H1 (cell line): ENCODE results near the gene LDHAL6A. TPM values are rescaled to one million over a fixed set of nuclear protein-coding genes. Genes with fewer than 3 reads are reported as not detected.

Source experiments
- CTCF ChIA-PET: fragments of 300-600 bp; sonication (Branson Sonifier 250); formaldehyde crosslinking; loops from one replicate; lab custom pipeline; 2021; ENCODE audit not compliant: partially characterized antibody; lab: Charles Lee
- POLR2A ChIA-PET: fragments of 300-600 bp; sonication (Branson Sonifier 250); formaldehyde crosslinking; loops from one replicate; lab custom pipeline; 2021; ENCODE audit warnings: inconsistent platforms; ENCODE audit not compliant: partially characterized antibody; lab: Charles Lee
- DNase-seq, 2 experiments: peaks; one replicate each; pipeline versions ENCODE4 v3.0.0 to v3.0.0-alpha.2; 2010 to 2022; ENCODE audit warnings: low spot score in 2 of 2, low read depth in 1 of 2, mixed read lengths in 1 of 2
- FAIRE-seq: peaks from 2 replicates; lab custom pipeline; 2011; peaks lifted over from hg19 to GRCh38; lab: Jason Lieb, UNC
- H2AFZ ChIP-seq: 2 replicates; pipeline ENCODE4 v1.8.1; 2012; ENCODE audit warnings: low read length, inconsistent platforms
- H2AK5ac ChIP-seq: 2 replicates; pipeline ENCODE4 v1.6.1; 2013; ENCODE audit warnings: low read depth, low read length
- H2BK120ac ChIP-seq: replicated peaks from 2 replicates; pipeline ENCODE3; 2013; ENCODE audit warnings: low read depth, low read length, inconsistent platforms
- H2BK12ac ChIP-seq: 2 replicates; pipeline ENCODE4 v1.6.1; 2013; ENCODE audit warnings: low read depth, low read length
- H2BK15ac ChIP-seq: 2 replicates; pipeline ENCODE4 v1.6.1; 2013; ENCODE audit warnings: low read length
- H2BK20ac ChIP-seq: 2 replicates; pipeline ENCODE4 v1.6.1; 2013; ENCODE audit warnings: low read length
- H2BK5ac ChIP-seq: 2 replicates; pipeline ENCODE4 v1.6.1; 2013; ENCODE audit warnings: low read depth, low read length
- H3K14ac ChIP-seq: 2 replicates; pipeline ENCODE4 v1.6.1; 2013; ENCODE audit warnings: inconsistent platforms; ENCODE audit not compliant: insufficient read length
- H3K18ac ChIP-seq: 2 replicates; pipeline ENCODE4 v1.6.1; 2013; ENCODE audit warnings: low read length; ENCODE audit errors: extremely low read depth
- H3K23ac ChIP-seq: 2 replicates; pipeline ENCODE4 v1.6.1; 2013; ENCODE audit warnings: inconsistent platforms; ENCODE audit not compliant: insufficient read length
- H3K23me2 ChIP-seq: 2 replicates; pipeline ENCODE4 v1.6.1; 2013; ENCODE audit warnings: low read depth, low read length
- H3K27ac ChIP-seq: 2 replicates; pipeline ENCODE4 v1.6.1; 2011; ENCODE audit warnings: low read depth, low read length, inconsistent platforms
- H3K27me3 ChIP-seq, 4 experiments: replicated peaks in 1 of 4; 1 replicate in 1 of 4; 2 replicates in 3 of 4; pipeline versions ENCODE4 v1.6.1 to v1.8.1; 2011 to 2013; ENCODE audit warnings: low read length in 3 of 4, mild to moderate bottlenecking in 3 of 4, inconsistent platforms in 2 of 4, mixed read lengths in 2 of 4, moderate library complexity in 1 of 4; ENCODE audit not compliant: control insufficient read depth in 3 of 4, insufficient read depth in 3 of 4; ENCODE audit errors: extremely low read depth in 1 of 4
- H3K36me3 ChIP-seq, 4 experiments: 2 replicates each; pipeline versions ENCODE4 v1.6.1 to v1.8.1; 2011 to 2013; ENCODE audit warnings: mild to moderate bottlenecking in 4 of 4, low read length in 3 of 4, moderate library complexity in 2 of 4, control low read depth in 1 of 4, inconsistent platforms in 1 of 4; ENCODE audit not compliant: insufficient read depth in 4 of 4, control insufficient read depth in 2 of 4
- H3K4ac ChIP-seq: replicated peaks from 2 replicates; pipeline ENCODE3; 2013; ENCODE audit warnings: low read length, low read depth, mixed read lengths, inconsistent platforms; ENCODE audit not compliant: insufficient read length
- H3K4me1 ChIP-seq, 4 experiments: replicated peaks in 1 of 4; 1 replicate in 1 of 4; 2 replicates in 3 of 4; pipeline versions ENCODE4 v1.6.1 to v1.8.1; 2011 to 2013; ENCODE audit warnings: low read length in 3 of 4, inconsistent platforms in 2 of 4, mixed read lengths in 1 of 4; ENCODE audit not compliant: insufficient read depth in 4 of 4, control insufficient read depth in 3 of 4
- H3K4me2 ChIP-seq, 2 experiments: 2 replicates each; pipeline versions ENCODE4 v1.6.1 to v1.8.1; 2011 to 2013; ENCODE audit warnings: low read depth in 2 of 2, low read length in 2 of 2, control low read depth in 1 of 2, inconsistent platforms in 1 of 2, mild to moderate bottlenecking in 1 of 2; ENCODE audit not compliant: insufficient read depth in 1 of 2
- H3K4me3 ChIP-seq, 4 experiments: fragments of 200-600, 300-600 bp in 1 of 4; sonication (generic), shearing (Covaris generic), sonication (Bioruptor Twin) in 1 of 4; 2 replicates each; pipeline versions ENCODE4 v1.5.1 to v1.8.1; 2011 to 2016; ENCODE audit warnings: low read length in 4 of 4, low read depth in 3 of 4, control low read depth in 2 of 4, inconsistent platforms in 2 of 4, mild to moderate bottlenecking in 2 of 4, mixed read lengths in 1 of 4, moderate library complexity in 1 of 4; ENCODE audit not compliant: insufficient read depth in 2 of 4; ENCODE audit errors: extremely low read depth in 1 of 4
- H3K56ac ChIP-seq: replicated peaks from 2 replicates; pipeline ENCODE3; 2013; ENCODE audit warnings: low read depth, mild to moderate bottlenecking, mixed read lengths, low read length, inconsistent platforms; ENCODE audit not compliant: insufficient read length
- H3K79me1 ChIP-seq: 2 replicates; pipeline ENCODE4 v1.6.1; 2013; ENCODE audit warnings: low read depth, low read length, control low read depth
- H3K79me2 ChIP-seq, 2 experiments: 2 replicates each; pipeline versions ENCODE4 v1.6.1 to v1.8.1; 2012 to 2013; ENCODE audit warnings: low read length in 2 of 2, mild to moderate bottlenecking in 2 of 2, inconsistent platforms in 1 of 2; ENCODE audit not compliant: insufficient read depth in 2 of 2, control insufficient read depth in 1 of 2
- H3K9ac ChIP-seq, 4 experiments: replicated peaks in 1 of 4; 1 replicate in 1 of 4; 2 replicates in 3 of 4; pipeline versions ENCODE4 v1.6.1 to v1.8.1; 2011 to 2013; ENCODE audit warnings: low read depth in 3 of 4, low read length in 3 of 4, control low read depth in 2 of 4, mild to moderate bottlenecking in 2 of 4, moderate library complexity in 2 of 4, inconsistent platforms in 1 of 4; ENCODE audit errors: extremely low read depth in 1 of 4
- H3K9me3 ChIP-seq, 2 experiments: 2 replicates each; pipeline versions ENCODE4 v1.6.1 to v1.8.1; 2012 to 2013; ENCODE audit warnings: mild to moderate bottlenecking in 2 of 2, moderate library complexity in 2 of 2, control low read depth in 1 of 2, inconsistent platforms in 1 of 2, low read depth in 1 of 2, low read length in 1 of 2, mixed read lengths in 1 of 2; ENCODE audit not compliant: insufficient read depth in 2 of 2
- H4K20me1 ChIP-seq, 2 experiments: replicated peaks in 1 of 2; 2 replicates each; pipeline versions ENCODE3 to v1.8.1; 2011 to 2013; ENCODE audit warnings: inconsistent platforms in 2 of 2, low read length in 2 of 2, mild to moderate bottlenecking in 1 of 2; ENCODE audit not compliant: insufficient read depth in 2 of 2, control insufficient read depth in 1 of 2
- H4K5ac ChIP-seq: 2 replicates; pipeline ENCODE4 v1.6.1; 2013; ENCODE audit warnings: low read length, low read depth, mixed read lengths, inconsistent platforms; ENCODE audit not compliant: insufficient read length
- H4K8ac ChIP-seq: 2 replicates; pipeline ENCODE4 v1.8.0; 2013; ENCODE audit warnings: mild to moderate bottlenecking, moderate library complexity, low read length, inconsistent platforms; ENCODE audit not compliant: insufficient read depth; ENCODE audit errors: extremely low read depth
- H4K91ac ChIP-seq: replicated peaks from 2 replicates; pipeline ENCODE3; 2013; ENCODE audit warnings: low read length, mixed read lengths, inconsistent platforms; ENCODE audit not compliant: insufficient read length
- CREB1 ChIP-seq: IDR thresholded peaks from 2 replicates; pipeline ENCODE4 v1.6.1; 2012; ENCODE audit warnings: inconsistent platforms
- CTBP2 ChIP-seq: IDR thresholded peaks from 2 replicates; pipeline ENCODE4 v1.7.0; 2011; ENCODE audit warnings: borderline replicate concordance, mild to moderate bottlenecking, moderate library complexity, mixed read lengths, low read length; ENCODE audit not compliant: insufficient read depth, insufficient read length
- JUND ChIP-seq: IDR thresholded peaks from 2 replicates; pipeline ENCODE4 v1.6.1; 2011; ENCODE audit warnings: mild to moderate bottlenecking, improper control_type of control experiment, low read length
- NANOG ChIP-seq: IDR thresholded peaks from 2 replicates; pipeline ENCODE4 v1.6.1; 2011; ENCODE audit warnings: low read length, low read depth, mild to moderate bottlenecking, inconsistent platforms; ENCODE audit not compliant: insufficient read depth, poor library complexity, severe bottlenecking
- SIN3A ChIP-seq, 2 experiments: IDR thresholded peaks in 1 of 2; conservative IDR thresholded peaks in 1 of 2; 2 replicates each; pipeline ENCODE4 v1.6.1; 2011 to 2012; ENCODE audit warnings: low read length in 2 of 2, improper control_type of control experiment in 1 of 2, low read depth in 1 of 2, mild to moderate bottlenecking in 1 of 2
- SIX5 ChIP-seq: IDR thresholded peaks from 2 replicates; pipeline ENCODE4 v1.6.1; 2011; ENCODE audit warnings: mild to moderate bottlenecking, low read depth, low read length
- SRF ChIP-seq: IDR thresholded peaks from 2 replicates; pipeline ENCODE4 v1.6.1; 2011; ENCODE audit warnings: mild to moderate bottlenecking, low read depth, low read length, moderate library complexity
- polyA plus RNA-seq, 7 experiments: library from polyadenylated mRNA; depleted of rRNA in 3 of 7; stranded (reverse) in 5 of 7; unstranded in 2 of 7; fragments of >200 nt in 5 of 7; fragments of 200-250 nt in 2 of 7; gene quantifications; 1 replicate in 5 of 7; 2 replicates in 1 of 7; 4 replicates in 1 of 7; pipeline versions ENCODE4 v1.2.1 to v1.2.3, GENCODE V29; 2011 to 2013; ENCODE audit warnings: missing spikeins in 2 of 7, mixed read lengths in 2 of 7
- total RNA-seq: library from RNA; stranded (reverse); fragmentation: NEBNext Ultra II Directional; extraction: Animal tissue kit (Norgen Biotek cat#: 25700); gene quantifications from 2 replicates; pipeline ENCODE4 v1.2.1, GENCODE V29; 2021
- TF ChIP-seq, protein P1 (sequence below): IDR thresholded peaks from 2 replicates; pipeline ENCODE4 v1.6.1; 2012; ENCODE audit warnings: inconsistent platforms

LDHAL6A gene
- total and polyA plus RNA-seq, 2 of the 8 experiments (the other 6 are each of a cell fraction or from before 2014, with no cell fraction given), result not detected

DNA sequence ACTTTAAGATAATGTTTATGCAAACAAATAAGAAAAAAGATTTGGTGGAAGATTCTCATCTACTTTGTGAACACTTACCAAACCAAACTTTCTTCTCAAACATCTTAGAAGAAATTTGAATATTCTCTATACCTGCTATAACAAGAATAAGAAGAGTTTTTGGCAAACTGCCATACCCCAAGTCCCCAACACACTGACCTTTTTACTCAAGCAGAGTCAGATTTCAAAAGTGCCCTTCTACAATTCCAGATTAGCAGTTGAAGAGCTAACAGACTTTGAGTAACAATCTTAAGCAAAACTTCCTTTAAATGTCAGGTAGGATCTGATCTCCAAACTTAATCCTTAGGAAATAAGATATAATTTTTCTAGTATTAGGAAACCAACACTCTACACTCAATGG, 37.2 kb downstream of the LDHAL6A start:
- no peak overlapping the region for H2BK12ac ChIP-seq
- no peak overlapping the region for H3K9ac ChIP-seq
- no peak for TF ChIP-seq SIX5
- TF ChIP-seq, protein P1, sequence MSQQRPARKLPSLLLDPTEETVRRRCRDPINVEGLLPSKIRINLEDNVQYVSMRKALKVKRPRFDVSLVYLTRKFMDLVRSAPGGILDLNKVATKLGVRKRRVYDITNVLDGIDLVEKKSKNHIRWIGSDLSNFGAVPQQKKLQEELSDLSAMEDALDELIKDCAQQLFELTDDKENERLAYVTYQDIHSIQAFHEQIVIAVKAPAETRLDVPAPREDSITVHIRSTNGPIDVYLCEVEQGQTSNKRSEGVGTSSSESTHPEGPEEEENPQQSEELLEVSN, result no peak
- TF ChIP-seq SIN3A (conservative IDR thresholded peaks at IDR 0.05 in 1 of 2, IDR thresholded peaks at IDR 0.05 in 1 of 2; ENCODE audit: low read depth in 1 of 2, low read length in 2 of 2), result no peak
- TF ChIP-seq CTBP2, result no peak
- no peak for TF ChIP-seq JUND
- TF ChIP-seq NANOG, result no peak
- TF ChIP-seq SRF, result no peak
- TF ChIP-seq CREB1, result no peak
- H3K4me1 ChIP-seq, result no peaks in the 10 kb centered on the region
- ChIA-PET POLR2A (interaction anchor here (1.4 to 1.7 kb wide), 3 partner anchors 10 to 34 kb away, joined by 3 to 4 read pairs (median 3); partner anchors contain the start of gene TSG101), CTCF (no interaction called here)
- no peak overlapping the region for H3K27ac ChIP-seq
- no peak overlapping the region for H3K4me3 ChIP-seq
- no peak overlapping the region for H2BK5ac ChIP-seq
- H4K20me1 ChIP-seq, result no peaks in the 10 kb centered on the region
- no peak overlapping the region for H2AK5ac ChIP-seq
- H4K5ac ChIP-seq, result no peak overlapping the region
- H3K4me2 ChIP-seq, result no peak overlapping the region
- no peak overlapping the region for H3K14ac ChIP-seq
- no peak overlapping the region for H3K18ac ChIP-seq
- H3K79me2 ChIP-seq, result no peaks in the 10 kb centered on the region
- no peak overlapping the region for H2BK20ac ChIP-seq
- H2AFZ ChIP-seq, result no peak overlapping the region
- H3K56ac ChIP-seq, result no peak overlapping the region
- no peak overlapping the region for H4K91ac ChIP-seq
- H3K9me3 ChIP-seq, result no peaks in the 10 kb centered on the region
- no peaks in the 10 kb centered on the region for H3K27me3 ChIP-seq
- DNase-seq (no peak), FAIRE-seq (no peak)
- H2BK120ac ChIP-seq, result no peak overlapping the region
- H2BK15ac ChIP-seq, result no peak overlapping the region
- H3K36me3 ChIP-seq, result peaks cover 0 to 27% (median 7%) of the 10 kb centered on the region in 4 experiments; a peak in 4 of 8 replicates
- no peak overlapping the region for H4K8ac ChIP-seq
- H3K4ac ChIP-seq, result no peak overlapping the region
- no peaks in the 10 kb centered on the region for H3K23me2 ChIP-seq
- H3K79me1 ChIP-seq, result no peaks in the 10 kb centered on the region; the same call in 1 of the 2 replicates
- no peak overlapping the region for H3K23ac ChIP-seq
